Endothelial cell of umbilical vein (primary cell): ENCODE data around the gene MDM1. TPM values are rescaled to one million over a fixed set of nuclear protein-coding genes. Genes with fewer than 3 reads are reported as not detected.

Experiments
- BruUV-seq: library from RNA; stranded (reverse); fragments of 400-500 nt; replicated peaks from 2 replicates; lab custom pipeline; 2021; lab: Mats Ljungman, UMichigan
- CTCF ChIA-PET: fragments of 300-600, 350-600 bp; sonication (Branson Sonifier 250); formaldehyde crosslinking; loops from one replicate; lab custom pipeline; 2021; ENCODE audit warnings: antibody characterized with exemption, inconsistent platforms; lab: Charles Lee
- POLR2A ChIA-PET: fragments of 300-600, 350-600 bp; sonication (Branson Sonifier 250); formaldehyde crosslinking; loops from one replicate; lab custom pipeline; 2021; ENCODE audit warnings: antibody characterized with exemption, inconsistent platforms; lab: Charles Lee
- DNase-seq: peaks from one replicate; pipeline ENCODE4 v3.0.0-alpha.2; 2011; ENCODE audit warnings: low read depth, low spot score
- FAIRE-seq: peaks from 2 replicates; lab custom pipeline; 2011; peaks lifted over from hg19 to GRCh38; lab: Jason Lieb, UNC
- H2AFZ ChIP-seq: 2 replicates; pipeline ENCODE4 v1.6.0; 2012; ENCODE audit warnings: low read depth, low read length, control low read depth, inconsistent platforms
- H3K27ac ChIP-seq: 2 replicates; pipeline ENCODE4 v1.5.1; 2011; ENCODE audit warnings: low read depth, mild to moderate bottlenecking, control low read depth, low read length, moderate library complexity; ENCODE audit not compliant: insufficient read depth
- H3K27me3 ChIP-seq, 2 experiments: 2 replicates each; pipeline versions ENCODE4 v1.6.0 to v1.6.1; 2011; ENCODE audit warnings: low read length in 2 of 2, mixed read lengths in 1 of 2; ENCODE audit not compliant: control insufficient read depth in 2 of 2, insufficient read depth in 2 of 2
- H3K36me3 ChIP-seq, 2 experiments: 2 replicates in 1 of 2; 3 replicates in 1 of 2; pipeline ENCODE4 v1.5.1; 2011; ENCODE audit warnings: low read length in 2 of 2, mild to moderate bottlenecking in 1 of 2, moderate library complexity in 1 of 2; ENCODE audit not compliant: control insufficient read depth in 2 of 2, insufficient read depth in 2 of 2; ENCODE audit errors: extremely low read depth in 1 of 2
- H3K4me1 ChIP-seq: 3 replicates; pipeline ENCODE4 v1.5.1; 2011; ENCODE audit warnings: mild to moderate bottlenecking, low read length; ENCODE audit not compliant: control insufficient read depth, insufficient read depth; ENCODE audit errors: extremely low read depth
- H3K4me2 ChIP-seq: 2 replicates; pipeline ENCODE4 v1.6.1; 2011; ENCODE audit warnings: low read length, control low read depth, mixed read lengths; ENCODE audit not compliant: insufficient read depth
- H3K4me3 ChIP-seq, 3 experiments: fragments of 200-600 bp in 1 of 3; sonication (generic), shearing (Covaris generic) in 1 of 3; replicated peaks in 1 of 3; 2 replicates each; pipeline ENCODE4 v1.5.1; 2011 to 2016; ENCODE audit warnings: control low read depth in 3 of 3, low read length in 3 of 3, mild to moderate bottlenecking in 2 of 3, inconsistent platforms in 1 of 3, low read depth in 1 of 3, moderate library complexity in 1 of 3; ENCODE audit not compliant: insufficient read depth in 1 of 3
- H3K79me2 ChIP-seq: 2 replicates; pipeline ENCODE4 v1.6.0; 2012; ENCODE audit warnings: low read length, inconsistent platforms; ENCODE audit not compliant: control insufficient read depth, insufficient read depth
- H3K9ac ChIP-seq: replicated peaks from 2 replicates; pipeline ENCODE3; 2011; ENCODE audit warnings: low read length, control low read depth; ENCODE audit not compliant: insufficient read depth; ENCODE audit errors: extremely low read depth
- H3K9me1 ChIP-seq: replicated peaks from 3 replicates; pipeline ENCODE4 v1.6.0; 2011; ENCODE audit warnings: mild to moderate bottlenecking, low read length; ENCODE audit not compliant: control insufficient read depth, insufficient read depth; ENCODE audit errors: extremely low read depth
- H3K9me3 ChIP-seq: replicated peaks from 2 replicates; pipeline ENCODE4 v1.5.1; 2012; ENCODE audit warnings: low read length, inconsistent platforms; ENCODE audit not compliant: control insufficient read depth, insufficient read depth
- H4K20me1 ChIP-seq: replicated peaks from 2 replicates; pipeline ENCODE3; 2011; ENCODE audit warnings: mild to moderate bottlenecking, low read length; ENCODE audit not compliant: control insufficient read depth, insufficient read depth; ENCODE audit errors: extremely low read depth
- EZH2 ChIP-seq: IDR thresholded peaks from 2 replicates; pipeline ENCODE4 v1.6.1; 2012; ENCODE audit warnings: borderline replicate concordance, low read depth, mild to moderate bottlenecking, moderate library complexity, low read length, inconsistent platforms; ENCODE audit not compliant: severe bottlenecking
- GATA2 ChIP-seq: IDR thresholded peaks from 2 replicates; pipeline ENCODE4 v1.7.0; 2011; ENCODE audit warnings: low read depth, mild to moderate bottlenecking, moderate library complexity, mixed read lengths, low read length; ENCODE audit not compliant: insufficient read length, insufficient read depth
- JUN ChIP-seq: IDR thresholded peaks from 2 replicates; pipeline ENCODE4 v1.6.1; 2011; ENCODE audit warnings: borderline replicate concordance, low read depth; ENCODE audit not compliant: insufficient read length, insufficient read depth
- MAX ChIP-seq: IDR thresholded peaks from 2 replicates; pipeline ENCODE4 v1.6.1; 2011; ENCODE audit not compliant: insufficient read depth, insufficient read length
- MYC ChIP-seq: IDR thresholded peaks from one replicate; pipeline ENCODE4 v1.6.1; 2011; ENCODE audit warnings: mild to moderate bottlenecking, low read depth, low read length
- POLR2A ChIP-seq: IDR thresholded peaks from 2 replicates; pipeline ENCODE4 v1.6.1; 2012; ENCODE audit warnings: low read depth, mild to moderate bottlenecking, control low read depth, low read length
- POLR2AphosphoS5 ChIP-seq: IDR thresholded peaks from 2 replicates; pipeline ENCODE4 v1.6.1; 2012; ENCODE audit warnings: low read depth, mild to moderate bottlenecking, control low read depth, low read length, moderate library complexity; ENCODE audit not compliant: insufficient read depth
- dilution Hi-C: fragments of 300-500 bp; cut with MboI; formaldehyde crosslinking; loops from one replicate; pipeline ENCODE4 v1.15.0; 2019; ENCODE audit warnings: low sequenced_read_pairs; ENCODE audit not compliant: extremely low pct_ligation_motif_present
- intact Hi-C: fragments of 100-400 bp; cut with micrococcal nuclease; formaldehyde crosslinking; loops from one replicate; pipeline ENCODE4 v1.10.0; 2022
- polyA plus RNA-seq, 4 experiments: library from polyadenylated mRNA; depleted of rRNA in 3 of 4; stranded (reverse) in 3 of 4; unstranded in 1 of 4; fragments of >200 nt; gene quantifications; 2 replicates each; pipeline versions ENCODE4 v1.2.1 to v1.2.3, GENCODE V29; 2011 to 2012; ENCODE audit warnings: missing spikeins in 1 of 4
- total RNA-seq: library from RNA; stranded (reverse); gene quantifications from 2 replicates; pipeline ENCODE4 v1.2.3, GENCODE V29; 2021
- TF ChIP-seq, protein P1 (sequence below), 2 donors: IDR thresholded peaks; 1 replicate in 1 of 2; 2 replicates in 1 of 2; pipeline ENCODE4 v1.5.1; 2011; ENCODE audit warnings: low read length in 2 of 2, mild to moderate bottlenecking in 2 of 2, moderate library complexity in 2 of 2, control low read depth in 1 of 2, inconsistent platforms in 1 of 2, low read depth in 1 of 2; ENCODE audit not compliant: insufficient read depth in 1 of 2; ENCODE audit errors: extremely low read depth in 1 of 2

Gene MDM1
- total and polyA plus RNA-seq, 2 donors (not counting 3 experiments of a cell fraction or from before 2014, with no cell fraction given) = 4.3 to 12.5 TPM

GRCh38 chr12:68374307-68374982, 42.3 kb upstream of the MDM1 start:
- no TSS peak for BruUV-seq
- H3K4me3 ChIP-seq = no peak overlapping the region
- H3K4me1 ChIP-seq = no peaks in the 10 kb centered on the region
- no peak for FAIRE-seq
- dilution Hi-C loops = no loop called here
- H4K20me1 ChIP-seq = no peaks in the 10 kb centered on the region
- H3K79me2 ChIP-seq = no peaks in the 10 kb centered on the region
- H2AFZ ChIP-seq = no peak overlapping the region
- H3K4me2 ChIP-seq = no peak overlapping the region
- H3K27me3 ChIP-seq = peaks cover 10 to 20% of the 10 kb centered on the region in 2 experiments
- no peaks in the 10 kb centered on the region for H3K9me3 ChIP-seq
- intact Hi-C loops = no loop called here
- ChIA-PET POLR2A (no interaction called here), CTCF (no interaction called here)
- H3K9me1 ChIP-seq = no peaks in the 10 kb centered on the region
- no peaks in the 10 kb centered on the region for H3K36me3 ChIP-seq
- no peak overlapping the region for H3K9ac ChIP-seq
- no peak for DNase-seq
- H3K27ac ChIP-seq = no peak overlapping the region
- TF ChIP-seq JUN (peak; percentile 31), POLR2AphosphoS5 (no peak), EZH2 (no peak)
- TF ChIP-seq, protein P1, sequence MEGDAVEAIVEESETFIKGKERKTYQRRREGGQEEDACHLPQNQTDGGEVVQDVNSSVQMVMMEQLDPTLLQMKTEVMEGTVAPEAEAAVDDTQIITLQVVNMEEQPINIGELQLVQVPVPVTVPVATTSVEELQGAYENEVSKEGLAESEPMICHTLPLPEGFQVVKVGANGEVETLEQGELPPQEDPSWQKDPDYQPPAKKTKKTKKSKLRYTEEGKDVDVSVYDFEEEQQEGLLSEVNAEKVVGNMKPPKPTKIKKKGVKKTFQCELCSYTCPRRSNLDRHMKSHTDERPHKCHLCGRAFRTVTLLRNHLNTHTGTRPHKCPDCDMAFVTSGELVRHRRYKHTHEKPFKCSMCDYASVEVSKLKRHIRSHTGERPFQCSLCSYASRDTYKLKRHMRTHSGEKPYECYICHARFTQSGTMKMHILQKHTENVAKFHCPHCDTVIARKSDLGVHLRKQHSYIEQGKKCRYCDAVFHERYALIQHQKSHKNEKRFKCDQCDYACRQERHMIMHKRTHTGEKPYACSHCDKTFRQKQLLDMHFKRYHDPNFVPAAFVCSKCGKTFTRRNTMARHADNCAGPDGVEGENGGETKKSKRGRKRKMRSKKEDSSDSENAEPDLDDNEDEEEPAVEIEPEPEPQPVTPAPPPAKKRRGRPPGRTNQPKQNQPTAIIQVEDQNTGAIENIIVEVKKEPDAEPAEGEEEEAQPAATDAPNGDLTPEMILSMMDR (IDR thresholded peaks at IDR 0.05; ENCODE audit: extremely low read depth in 1 of 2, insufficient read depth in 1 of 2, low read depth in 1 of 2, low read length in 2 of 2) = no peak

DNA sequence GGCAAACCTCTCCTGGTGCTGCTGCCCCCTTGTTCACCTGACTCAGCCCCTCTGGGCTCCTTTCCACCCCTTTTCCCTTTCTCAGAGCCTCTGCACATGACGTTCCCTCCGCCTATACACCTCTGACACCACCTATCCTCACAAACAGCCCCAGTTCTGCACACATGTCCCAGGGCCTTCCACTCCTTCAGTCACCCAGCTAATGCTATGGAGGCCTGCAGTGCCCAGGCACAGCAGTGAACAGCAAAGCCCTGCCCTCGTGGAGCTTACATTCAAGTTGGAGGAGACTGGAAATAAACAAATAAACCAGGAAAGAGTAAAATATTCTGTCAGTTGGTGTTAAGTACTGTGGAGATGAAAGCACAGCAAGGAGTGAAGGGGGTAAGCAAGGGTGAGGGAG, 38.5 kb upstream of the MDM1 start:
- no peak overlapping the region for H3K4me3 ChIP-seq
- H3K79me2 ChIP-seq = no peaks in the 10 kb centered on the region
- H2AFZ ChIP-seq = no peak overlapping the region
- H3K4me2 ChIP-seq = no peak overlapping the region
- H3K9me1 ChIP-seq = no peaks in the 10 kb centered on the region
- H3K4me1 ChIP-seq = no peaks in the 10 kb centered on the region
- H4K20me1 ChIP-seq = no peaks in the 10 kb centered on the region
- ChIA-PET POLR2A (no interaction called here), CTCF (no interaction called here)
- TF ChIP-seq MYC (no peak), POLR2A (no peak), GATA2 (no peak), MAX (no peak), JUN (no peak), EZH2 (no peak)
- H3K9ac ChIP-seq = no peak overlapping the region
- H3K9me3 ChIP-seq = no peaks in the 10 kb centered on the region
- H3K27ac ChIP-seq = no peak overlapping the region
- H3K27me3 ChIP-seq = peaks cover 2 to 9% of the 10 kb centered on the region in 2 experiments
- intact Hi-C loops = no loop called here
- DNase-seq (no peak), FAIRE-seq (no peak)
- dilution Hi-C loops = no loop called here
- no peaks in the 10 kb centered on the region for H3K36me3 ChIP-seq
- no TSS peak for BruUV-seq
